B cell (primary cell): Measurements from ENCODE around the gene RIPOR3.

Experiments
- CTCF ChIP-seq: fragments of 200-600 bp; IDR thresholded peaks from one replicate; pipeline ENCODE4 v1.8.0; 2022; ENCODE audit warnings: antibody characterized with exemption, mild to moderate bottlenecking
- EZH2 ChIP-seq: IDR thresholded peaks from 2 replicates; pipeline ENCODE4 v1.6.1; 2012; ENCODE audit warnings: borderline replicate concordance, low read depth, mild to moderate bottlenecking, moderate library complexity, low read length; ENCODE audit not compliant: insufficient read depth, poor library complexity, severe bottlenecking

- TF ChIP-seq CTCF (no peak), EZH2 (no peak)
Measured at GRCh38 chr20:50560867-50561266, 130.5 kb downstream of the RIPOR3 start.
